Measurements from ENCODE around the gene KIAA1671. TPM values are rescaled to one million over a fixed set of nuclear protein-coding genes. Genes with fewer than 3 reads are reported as not detected.

KIAA1671 gene
- polyA plus RNA-seq, 1 of the 3 experiments (the other 2 are of a cell fraction), result 7.4 TPM

GRCh38 chr22:25082096-25082495 lies 129.6 kb downstream of the KIAA1671 start (continued):
- TF ChIP-seq REST (IDR thresholded peaks at IDR 0.05; ENCODE audit: low read depth, low read length) (no peak), RCOR1 (IDR thresholded peaks at IDR 0.05; ENCODE audit: low read length) (no peak), GATA2 (CRISPR knock-in tag; IDR thresholded peaks at IDR 0.05) (no peak), PBX3 (IDR thresholded peaks at IDR 0.05) (no peak), ZBTB33 (IDR thresholded peaks at IDR 0.05; ENCODE audit: borderline replicate concordance, low read depth) (no peak), EZH2phosphoT487 (IDR thresholded peaks at IDR 0.05; ENCODE audit: borderline replicate concordance, low read depth) (no peak), TCF12 (IDR thresholded peaks at IDR 0.05) (no peak)

GRCh38 chr22:25083056-25083806 lies 130.7 kb downstream of the KIAA1671 start:
- 95% methylated on average over 2 of the region's 2 CpGs for WGBS (ENCODE audit: low lambda C conversion rate)
- TF ChIP-seq FOSL2 (IDR thresholded peaks at IDR 0.05; ENCODE audit: borderline replicate concordance, low read depth), result no peak
- CTCF ChIA-PET, result interaction anchor here (1.6 to 2.3 kb wide), 2 partner anchors 27 to 119 kb away, joined by 3 to 8 read pairs; no protein-coding TSS in a partner anchor

More at GRCh38 chr22:25083056-25083806, 130.7 kb downstream of the KIAA1671 start:
- no peak overlapping the region for H2AFZ ChIP-seq (ENCODE audit: low read depth)
- no peak overlapping the region for H3K9ac ChIP-seq
- no peaks in the 10 kb centered on the region for H3K27me3 ChIP-seq (ENCODE audit: insufficient read depth)
- 0 out of 2 replicates have a peak, but pooled peaks cover 10% of the 10 kb centered on the region for H4K20me1 ChIP-seq (ENCODE audit: insufficient read depth)
- peaks cover 0 to 14% of the 10 kb centered on the region in 2 experiments; a peak in 1 of 4 replicates for H3K4me1 ChIP-seq (ENCODE audit: control insufficient read depth in 1 of 2, insufficient read depth in 2 of 2, low read depth in 1 of 2, low read length in 1 of 2)
- no peak for DNase-seq
- H3K36me3 ChIP-seq (replicated peaks in 1 of 2; ENCODE audit: control insufficient read depth in 1 of 2, insufficient read depth in 2 of 2, low read length in 1 of 2), result no peaks in the 10 kb centered on the region
- H3K27ac ChIP-seq (ENCODE audit: low read depth in 2 of 2, low read length in 1 of 2), result no peak overlapping the region
- no peaks in the 10 kb centered on the region for H3K79me2 ChIP-seq (ENCODE audit: insufficient read depth)
- POLR2A ChIA-PET, result no interaction called here
- no peaks in the 10 kb centered on the region for H3K9me2 ChIP-seq
- H3K4me3 ChIP-seq (ENCODE audit: low read depth in 2 of 2, low read length in 1 of 2), result no peak overlapping the region
- H3K4me2 ChIP-seq, result no peak overlapping the region
- H3K9me3 ChIP-seq, result no peaks in the 10 kb centered on the region
- no peaks in the 10 kb centered on the region for H3F3A ChIP-seq (replicated peaks; ENCODE audit: insufficient read depth)
